ENCODE data around the gene LRRC8A.
"Not testable (repeated sequence)": the region's sequence is repeated elsewhere in the genome, so short reads cannot be mapped to it uniquely, and the experiment has no call there.

The LRRC8A gene

GRCh38 chr9:128945798-128946501 is 64.0 kb downstream of the LRRC8A start:
- H3K4me3 Mint-ChIP-seq, result peak overlapping the region; percentile 92 to 100 (median 97)
- peaks cover 15% of the 10 kb centered on the region for H3K36me3 Mint-ChIP-seq (ENCODE audit: low read depth)

GRCh38 chr9:128946571-128947276 is 64.8 kb downstream of the LRRC8A start:
- TF ChIP-seq CTCF (IDR thresholded peaks at IDR 0.05; ENCODE audit: unreplicated experiment in 3 of 3), result no peak
- no peaks in the 10 kb centered on the region for H3K9me3 Mint-ChIP-seq
- peak overlapping the region; percentile 92 to 100 (median 97) for H3K4me3 Mint-ChIP-seq
- peak overlapping the region; percentile 85 to 92 (median 90) for H3K27ac Mint-ChIP-seq
- H3K36me3 Mint-ChIP-seq (ENCODE audit: low read depth), result peaks cover 19% of the 10 kb centered on the region
- peaks cover 20% of the 10 kb centered on the region for H3K4me1 Mint-ChIP-seq
- no peaks in the 10 kb centered on the region for H3K27me3 Mint-ChIP-seq (ENCODE audit: low read depth)

More at GRCh38 chr9:128945798-128946501, 64.0 kb downstream of the LRRC8A start:
- Mint-ChIP-seq H3K4me1 (peaks cover 20% of the 10 kb centered on the region), H3K27ac (peak overlapping the region; percentile 59 to 92 (median 85)), H3K27me3 (ENCODE audit: low read depth) (no peaks in the 10 kb centered on the region), H3K9me3 (no peaks in the 10 kb centered on the region)
- TF ChIP-seq CTCF (IDR thresholded peaks at IDR 0.05; ENCODE audit: unreplicated experiment in 3 of 3), result no peak

- no peaks in the 10 kb centered on the region for H3K27me3 Mint-ChIP-seq (ENCODE audit: low read depth)
- H3K36me3 Mint-ChIP-seq (ENCODE audit: low read depth), result peaks cover 19% of the 10 kb centered on the region
- H3K4me3 Mint-ChIP-seq, result peak overlapping the region; percentile 92 to 100 (median 97)
- H3K27ac Mint-ChIP-seq, result peak overlapping the region; percentile 85 to 92 (median 90)
- TF ChIP-seq CTCF (IDR thresholded peaks at IDR 0.05; ENCODE audit: unreplicated experiment in 3 of 3), result no peak
- H3K9me3 Mint-ChIP-seq, result no peaks in the 10 kb centered on the region
- peaks cover 20% of the 10 kb centered on the region for H3K4me1 Mint-ChIP-seq
Measured at GRCh38 chr9:128947277-128947526, 65.3 kb downstream of the LRRC8A start.

- H3K36me3 Mint-ChIP-seq (ENCODE audit: low read depth), result peaks cover 21% of the 10 kb centered on the region
- H3K27me3 Mint-ChIP-seq (ENCODE audit: low read depth), result no peaks in the 10 kb centered on the region
Measured at GRCh38 chr9:128947527-128948301, 65.8 kb downstream of the LRRC8A start, which contains the start of the genes DOLK and NUP188. DOLK (minus strand) TSS chr9:128947603; CDS start chr9:128947303, 300 bp downstream. NUP188 (plus strand) TSS chr9:128947699; CDS start chr9:128947720, 21 bp downstream.

GRCh38 chr9:128961403-128961802 is 79.5 kb downstream of the LRRC8A start:
- not testable (repeated sequence) for H3K27ac Mint-ChIP-seq; H3K4me3 Mint-ChIP-seq; H3K9me3 Mint-ChIP-seq; H3K4me1 Mint-ChIP-seq; H3K27me3 Mint-ChIP-seq (ENCODE audit: low read depth)
- H3K36me3 Mint-ChIP-seq (ENCODE audit: low read depth), result peaks cover 48% of the 10 kb centered on the region

More at GRCh38 chr9:128947527-128948301, 65.8 kb downstream of the LRRC8A start, which contains the start of the genes DOLK and NUP188:
- Mint-ChIP-seq H3K27ac (peak within 1 kb of the TSS; percentile 85 to 92 (median 90)), H3K4me1 (peaks cover 20% of the 10 kb centered on the region), H3K4me3 (peak within 1 kb of the TSS; percentile 92 to 100 (median 97)), H3K9me3 (no peaks in the 10 kb centered on the region)
- TF ChIP-seq CTCF (IDR thresholded peaks at IDR 0.05; ENCODE audit: unreplicated experiment in 3 of 3), result no peak
